ENCODE measurements around the gene NTMT2. TPM values are rescaled to one million over a fixed set of nuclear protein-coding genes. Genes with fewer than 3 reads are reported as not detected.

Gene NTMT2
- total RNA-seq, 1 donor from 2014 or later = 5.9 TPM

DNA sequence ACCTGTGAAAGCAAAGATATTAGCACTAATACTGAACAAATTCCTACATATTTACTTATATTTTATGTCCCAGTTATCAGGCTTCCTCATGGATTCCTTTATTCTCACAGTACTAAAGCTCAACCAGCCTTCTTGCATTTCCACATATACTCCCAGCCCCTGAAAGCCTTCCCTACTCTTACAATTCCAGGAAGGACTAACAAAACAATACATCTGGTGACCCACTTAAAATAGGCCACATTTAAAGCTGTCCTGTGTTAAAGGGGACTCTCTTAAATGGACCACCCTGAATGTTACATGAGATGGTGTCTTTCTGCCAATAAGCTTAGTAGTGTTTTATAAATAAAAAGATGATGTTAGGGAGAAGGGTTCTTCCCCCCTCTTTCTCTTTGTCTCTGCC, 54.4 kb downstream of the NTMT2 start:
- ATAC-seq = peak; percentile 38
- no peak for DNase-seq
- intact Hi-C loops (cut with micrococcal nuclease) = no loop called here

DNA sequence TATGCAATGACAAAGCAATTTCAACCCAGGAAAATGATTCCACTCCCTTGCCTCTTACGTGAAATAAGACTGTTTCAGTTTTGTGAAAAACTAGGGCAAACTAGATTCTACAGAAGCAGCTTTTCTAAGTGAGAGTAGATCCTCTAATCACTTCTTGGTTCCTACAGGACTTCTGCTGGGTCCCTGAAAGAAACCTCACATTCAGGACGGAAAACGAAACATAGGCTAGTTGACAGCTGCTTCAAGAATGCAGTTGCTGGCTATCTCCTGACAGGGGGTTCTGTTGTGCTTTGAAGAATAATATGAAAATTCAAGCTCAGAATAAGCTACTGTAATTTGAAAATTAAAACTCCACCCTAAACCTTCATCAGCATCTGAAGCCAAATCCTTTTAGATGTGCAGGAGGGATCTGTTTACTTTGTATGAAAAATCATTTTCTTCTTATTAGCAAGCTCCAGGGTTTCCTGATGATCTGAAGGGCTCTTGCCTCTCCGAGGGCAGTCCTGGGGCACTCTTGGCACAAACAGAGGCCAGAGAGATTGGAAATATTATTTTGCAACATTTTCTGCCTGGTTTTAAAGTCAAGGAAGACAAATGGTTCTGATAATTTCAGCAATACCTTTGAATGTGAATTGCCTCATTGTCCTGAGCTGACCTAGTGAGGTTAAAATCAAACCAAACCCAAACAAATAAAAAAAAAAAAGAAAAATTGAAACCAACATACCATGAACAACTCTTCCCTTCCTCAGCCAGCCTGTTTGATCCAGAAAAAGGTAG, 55.0 kb downstream of the NTMT2 start:
- intact Hi-C loops (cut with micrococcal nuclease) = no loop called here
- ATAC-seq (peak; percentile 60), DNase-seq (no peak)

DNA sequence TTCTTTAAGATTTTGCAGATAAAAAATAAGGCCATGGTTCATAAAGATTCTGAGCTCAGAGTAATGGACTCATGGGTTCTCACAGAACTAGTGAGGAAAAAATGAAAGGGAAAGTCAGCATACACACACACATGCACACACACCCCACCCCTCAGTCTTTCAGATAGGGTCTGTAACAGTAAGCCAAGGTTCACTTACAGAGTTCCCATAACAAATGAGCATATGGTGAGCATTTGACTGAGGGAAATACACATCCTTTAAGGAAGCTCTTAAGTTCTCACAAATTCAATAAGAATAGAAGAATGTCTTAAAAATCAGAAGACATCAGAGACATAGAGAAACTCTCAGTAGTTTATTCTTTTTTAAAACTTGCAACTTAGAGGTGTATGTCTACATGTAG, 57.9 kb downstream of the NTMT2 start:
- intact Hi-C loops (cut with micrococcal nuclease) = no loop called here
- ATAC-seq (no peak), DNase-seq (no peak)

GRCh38 chr1:170204121-170204520, 58.4 kb downstream of the NTMT2 start:
- DNase-seq (no peak), ATAC-seq (peak; percentile 23)
- intact Hi-C loops (cut with micrococcal nuclease) = no loop called here

DNA sequence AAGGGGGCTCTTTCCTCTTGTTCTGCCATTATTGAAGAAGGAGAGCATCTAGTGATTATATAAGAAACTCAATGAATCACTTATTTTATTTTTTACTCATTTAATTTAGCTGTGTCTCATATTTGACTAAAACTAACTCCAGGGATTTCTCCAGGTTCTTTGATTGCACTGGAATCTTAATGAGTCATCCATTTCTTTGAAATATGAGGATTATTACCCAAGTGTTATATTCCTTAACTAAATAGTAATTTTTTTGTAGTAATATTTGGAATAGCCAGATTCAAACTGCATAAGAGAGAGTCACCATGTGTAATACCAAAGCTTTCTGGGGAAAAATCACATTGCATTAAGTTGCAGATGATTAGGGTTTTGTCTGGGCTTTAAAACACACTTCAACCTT, 59.5 kb downstream of the NTMT2 start:
- intact Hi-C loops (cut with micrococcal nuclease) = no loop called here
- DNase-seq (no peak), ATAC-seq (no peak)

- DNase-seq (no peak), ATAC-seq (no peak)
- intact Hi-C loops (cut with micrococcal nuclease) = no loop called here
Measured at GRCh38 chr1:170209125-170209524, 63.4 kb downstream of the NTMT2 start.

DNA sequence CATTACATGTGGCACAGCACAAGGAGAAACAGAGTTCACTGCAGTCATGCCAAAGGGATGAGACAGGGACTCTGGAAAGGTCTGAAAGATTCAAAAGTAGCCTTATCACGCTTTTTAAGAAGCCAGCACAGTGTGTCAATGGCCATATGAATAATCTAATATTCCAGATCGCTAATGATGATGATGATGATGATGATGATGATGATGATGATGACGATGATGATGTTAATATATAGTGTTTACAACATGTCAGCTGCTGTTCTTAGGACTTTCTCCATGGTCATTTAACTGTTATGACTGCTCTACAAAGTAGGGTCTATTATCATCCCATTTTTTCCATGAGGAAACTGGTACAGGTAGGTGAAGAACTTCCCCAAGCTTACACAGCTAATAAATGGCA, 64.4 kb downstream of the NTMT2 start:
- DNase-seq = no peak
- intact Hi-C loops (cut with micrococcal nuclease) = no loop called here

GRCh38 chr1:170213596-170213995, 67.8 kb downstream of the NTMT2 start:
- intact Hi-C loops (cut with micrococcal nuclease) = no loop called here
- peak; percentile 53 for DNase-seq
- peak; percentile 87 for ATAC-seq

More for the DNA sequence above, 64.4 kb downstream of the NTMT2 start:
- ATAC-seq = no peak

DNA sequence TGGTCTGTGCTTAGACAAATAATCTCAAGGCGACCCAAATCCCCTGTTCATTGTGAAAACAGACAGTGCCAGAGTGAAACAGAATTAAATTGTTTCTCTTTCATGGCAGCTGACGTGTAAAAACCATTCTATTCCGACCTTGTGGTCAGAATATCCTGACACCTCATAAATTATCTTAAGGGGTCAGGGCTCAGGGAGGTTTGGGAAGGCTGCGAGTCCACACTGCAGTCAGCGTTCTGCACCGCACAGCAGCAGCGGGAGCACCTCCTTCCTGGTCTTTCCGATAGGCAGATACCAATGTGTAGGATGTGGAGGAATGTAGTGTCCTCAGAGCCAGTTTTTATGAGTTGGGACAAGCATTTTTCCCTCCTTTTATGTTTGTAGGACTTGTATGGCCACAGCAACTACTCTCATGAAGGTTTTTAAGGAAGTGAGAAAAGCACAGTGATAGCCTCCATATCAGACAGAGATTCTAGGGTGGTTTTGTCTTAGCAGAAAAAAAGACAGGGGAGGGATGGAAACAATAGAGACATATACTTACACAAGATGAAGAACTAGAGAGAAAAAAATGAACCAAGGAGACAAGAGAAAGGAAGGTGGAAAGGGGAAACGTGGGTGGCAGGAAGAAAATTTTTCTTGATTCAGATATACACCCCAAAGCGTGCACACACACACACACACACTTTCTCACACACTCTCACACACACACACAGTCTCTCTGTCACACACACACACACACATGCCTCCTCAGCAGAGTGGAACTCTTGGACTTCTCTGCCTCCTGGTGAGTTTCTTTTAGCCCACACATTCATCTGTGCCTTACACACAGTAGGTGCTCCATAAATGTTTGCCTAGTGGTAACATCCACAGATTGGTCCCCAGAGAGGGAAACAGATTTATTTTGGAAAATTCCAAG, 68.6 kb downstream of the NTMT2 start:
- DNase-seq (no peak), ATAC-seq (peak; percentile 26)
- intact Hi-C loops (cut with micrococcal nuclease) = no loop called here

GRCh38 chr1:170215072-170215885, 69.5 kb downstream of the NTMT2 start:
- peak; percentile 44 for DNase-seq
- ATAC-seq = peak; percentile 62
- intact Hi-C loops (cut with micrococcal nuclease) = no loop called here

DNA sequence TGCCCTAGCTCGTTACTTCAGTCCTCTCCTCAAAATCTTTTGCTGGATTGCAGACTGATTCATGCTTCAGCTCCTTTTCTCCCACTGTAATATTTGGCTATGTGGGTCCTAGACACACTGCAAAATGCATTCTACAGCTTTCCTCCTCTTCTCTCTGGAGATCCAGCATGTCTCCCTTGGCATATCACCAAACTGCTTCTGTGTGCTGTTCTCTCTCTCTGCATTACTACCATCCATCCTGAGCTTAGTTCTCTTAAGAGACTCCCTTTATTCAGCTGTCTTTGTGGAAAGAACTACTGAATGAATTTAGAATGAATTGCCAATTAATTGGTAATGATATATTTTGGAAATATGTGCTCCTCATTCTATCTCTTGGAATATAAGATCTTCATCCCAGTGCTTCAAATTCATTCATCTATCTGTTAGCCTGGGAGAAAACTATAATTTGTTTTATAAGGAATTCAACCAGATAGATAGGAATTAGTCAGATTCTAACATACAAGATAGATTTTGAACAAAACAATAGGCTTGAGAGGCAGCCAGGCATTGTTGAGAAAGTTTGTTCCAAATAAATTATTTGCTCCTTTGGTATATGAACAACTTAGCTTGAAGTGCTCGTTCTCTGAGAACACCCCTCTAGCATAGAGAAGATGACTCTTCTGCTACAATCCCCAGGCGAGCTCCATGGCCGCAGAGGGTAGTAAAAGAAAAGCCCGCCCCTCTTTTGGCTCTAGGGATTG, 71.9 kb downstream of the NTMT2 start:
- ATAC-seq = no peak
- intact Hi-C loops (cut with micrococcal nuclease) = no loop called here
- DNase-seq = no peak

DNA sequence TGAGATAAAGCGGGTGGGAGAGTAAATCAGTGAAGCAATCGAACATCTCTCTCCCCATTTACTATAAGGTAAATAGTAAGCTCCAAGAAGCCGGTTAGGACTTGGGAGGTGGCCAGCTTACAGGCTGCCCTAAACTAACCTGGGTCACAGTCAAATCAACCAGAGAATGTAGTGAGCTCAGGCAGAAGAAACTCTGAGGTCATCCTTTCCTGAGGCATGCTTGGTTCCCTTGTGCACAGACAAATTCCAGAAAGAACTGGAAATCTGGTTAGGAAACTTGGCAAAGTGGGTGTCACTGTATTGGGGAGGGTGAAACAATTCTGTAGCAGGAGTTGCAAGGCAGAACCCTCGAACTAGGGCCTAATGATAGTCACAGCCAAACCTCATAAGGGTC, 72.5 kb downstream of the NTMT2 start:
- ATAC-seq (no peak), DNase-seq (no peak)
- intact Hi-C loops (cut with micrococcal nuclease) = no loop called here

Small RNA genes lying within 50 kb of the gene (microRNA-seq; reads per million reads assigned to microRNA genes)
- gene MIR3119-1 (ENCODE audit: borderline number of aligned reads) = not detected
- not detected for gene MIR3119-2 (ENCODE audit: borderline number of aligned reads)

Other genes starting within 250 kb of the NTMT2 start
- 20.7 TPM for gene KIFAP3, start 71.3 kb upstream of the NTMT2 start, total RNA-seq